HepG2 (cell line): ENCODE measurements around the gene MAPK11. TPM values are rescaled to one million over a fixed set of nuclear protein-coding genes. Genes with fewer than 3 reads are reported as not detected.

ENCODE experiments used
- CCAR2 ChIP-seq: fragments of 200-400 bp; formaldehyde crosslinking; optimal IDR thresholded peaks from 2 replicates; pipeline ENCODE3; 2018; ENCODE audit warnings: low read depth, mild to moderate bottlenecking, low read length, moderate library complexity
- KLF15 ChIP-seq: sonication (generic); formaldehyde crosslinking; IDR thresholded peaks from 2 replicates; pipeline ENCODE4 v1.8.1; 2023; ENCODE audit warnings: borderline replicate concordance, mild to moderate bottlenecking, inconsistent platforms, missing genetic modification reagents, mixed read lengths
- MED1 ChIP-seq: sonication (generic); formaldehyde crosslinking; IDR thresholded peaks from 2 replicates; pipeline ENCODE4 v1.4.0; 2020; ENCODE audit warnings: missing genetic modification reagents
- NR1H2 ChIP-seq: sonication (generic); formaldehyde crosslinking; IDR thresholded peaks from 2 replicates; pipeline ENCODE4 v1.8.1; 2022; ENCODE audit warnings: low read depth, missing genetic modification reagents, borderline replicate concordance
- PAX8 ChIP-seq: sonication (generic); formaldehyde crosslinking; IDR thresholded peaks from 2 replicates; pipeline ENCODE4 v1.8.0; 2022; ENCODE audit warnings: mild to moderate bottlenecking, missing genetic modification reagents, borderline replicate concordance
- PHF20 ChIP-seq: sonication (generic); formaldehyde crosslinking; IDR thresholded peaks from 2 replicates; pipeline ENCODE4 v1.5.0; 2020; ENCODE audit warnings: mild to moderate bottlenecking, missing genetic modification reagents
- PLRG1 ChIP-seq: fragments of 450-650 bp; conservative IDR thresholded peaks from 2 replicates; pipeline ENCODE4 v1.6.1; 2016
- RARG ChIP-seq: sonication (generic); formaldehyde crosslinking; IDR thresholded peaks from 2 replicates; pipeline ENCODE4 v1.4.0; 2020; ENCODE audit warnings: low read depth, mild to moderate bottlenecking, missing genetic modification reagents
- RFX5 ChIP-seq: IDR thresholded peaks from 2 replicates; pipeline ENCODE4 v1.6.1; 2011; ENCODE audit warnings: low read depth, low read length, improper control_type of control experiment
- SIX1 ChIP-seq: sonication (generic); formaldehyde crosslinking; IDR thresholded peaks from 2 replicates; pipeline ENCODE4 v1.4.0; 2020; ENCODE audit warnings: missing genetic modification reagents, borderline replicate concordance
- SMAD3 ChIP-seq: sonication (generic); formaldehyde crosslinking; IDR thresholded peaks from 2 replicates; pipeline ENCODE4 v1.4.0; 2020; ENCODE audit warnings: missing genetic modification reagents
- SRF ChIP-seq: IDR thresholded peaks from 2 replicates; pipeline ENCODE4 v1.6.1; 2011; ENCODE audit warnings: mild to moderate bottlenecking, low read depth, low read length, moderate library complexity
- ZFP37 ChIP-seq: sonication (generic); formaldehyde crosslinking; IDR thresholded peaks from 2 replicates; pipeline ENCODE4 v1.4.0; 2020; ENCODE audit warnings: missing genetic modification reagents, borderline replicate concordance
- ZMAT3 ChIP-seq: sonication (generic); formaldehyde crosslinking; conservative IDR thresholded peaks from 2 replicates; pipeline ENCODE4 v1.7.0; 2021; ENCODE audit warnings: missing genetic modification reagents
- ZNF10 ChIP-seq: sonication (generic); formaldehyde crosslinking; IDR thresholded peaks from 2 replicates; pipeline ENCODE4 v1.4.0; 2020; ENCODE audit warnings: mild to moderate bottlenecking, low read depth, missing genetic modification reagents, borderline replicate concordance
- ZNF143 ChIP-seq: sonication (generic); formaldehyde crosslinking; IDR thresholded peaks from 2 replicates; pipeline ENCODE4 v1.4.0; 2020; ENCODE audit warnings: missing genetic modification reagents
- ZNF546 ChIP-seq: sonication (generic); formaldehyde crosslinking; conservative IDR thresholded peaks from 2 replicates; pipeline ENCODE4 v1.8.1; 2023; ENCODE audit warnings: mild to moderate bottlenecking, missing genetic modification reagents
- ZNF660 ChIP-seq: sonication (generic); formaldehyde crosslinking; IDR thresholded peaks from 2 replicates; pipeline ENCODE4 v1.5.1; 2020; ENCODE audit warnings: mild to moderate bottlenecking, low read depth, missing genetic modification reagents, borderline replicate concordance
- ZNF773 ChIP-seq: sonication (generic); formaldehyde crosslinking; IDR thresholded peaks from 2 replicates; pipeline ENCODE4 v1.4.0; 2020; ENCODE audit warnings: missing genetic modification reagents, borderline replicate concordance
- ZNF777 ChIP-seq: sonication (generic); formaldehyde crosslinking; IDR thresholded peaks from 2 replicates; pipeline ENCODE4 v1.4.0; 2020; ENCODE audit warnings: missing genetic modification reagents
- polyA plus RNA-seq, 8 experiments: library from polyadenylated mRNA; depleted of rRNA in 3 of 8; stranded (reverse) in 7 of 8; unstranded in 1 of 8; fragments of >200 nt; fragmentation: Illumina TruSeq in 4 of 8; extraction: Trizol in 4 of 8; gene quantifications; 2 replicates each; pipeline versions ENCODE4 v1.2.1 to v1.2.3, GENCODE V29; 2011 to 2016; ENCODE audit warnings: low read depth in 4 of 8, missing spikeins in 1 of 8, mixed read lengths in 1 of 8; ENCODE audit not compliant: insufficient read depth in 1 of 8
- total RNA-seq, 5 experiments: library from RNA; depleted of rRNA; stranded (reverse); fragments of >200 nt; fragmentation: Illumina TruSeq; extraction: Trizol; gene quantifications; 2 replicates each; pipeline ENCODE4 v1.2.3, GENCODE V29; 2016; ENCODE audit warnings: low read depth in 1 of 5
- TF ChIP-seq, protein P1 (sequence below): sonication (generic); formaldehyde crosslinking; IDR thresholded peaks from 2 replicates; pipeline ENCODE4 v1.4.0; 2020; ENCODE audit warnings: missing genetic modification reagents
- TF ChIP-seq, protein P2 (sequence below): sonication (generic); formaldehyde crosslinking; IDR thresholded peaks from 2 replicates; pipeline ENCODE4 v1.5.1; 2020; ENCODE audit warnings: mild to moderate bottlenecking, missing genetic modification reagents, moderate library complexity
- TF ChIP-seq, protein P3 (sequence below): sonication (generic); formaldehyde crosslinking; IDR thresholded peaks from 2 replicates; pipeline ENCODE4 v1.4.0; 2020; ENCODE audit warnings: missing genetic modification reagents, borderline replicate concordance

MAPK11 gene
- total and polyA plus RNA-seq, 2 of the 13 experiments (the other 11 are each of a cell fraction or from before 2014, with no cell fraction given), result 0.15 to 0.17 TPM

DNA sequence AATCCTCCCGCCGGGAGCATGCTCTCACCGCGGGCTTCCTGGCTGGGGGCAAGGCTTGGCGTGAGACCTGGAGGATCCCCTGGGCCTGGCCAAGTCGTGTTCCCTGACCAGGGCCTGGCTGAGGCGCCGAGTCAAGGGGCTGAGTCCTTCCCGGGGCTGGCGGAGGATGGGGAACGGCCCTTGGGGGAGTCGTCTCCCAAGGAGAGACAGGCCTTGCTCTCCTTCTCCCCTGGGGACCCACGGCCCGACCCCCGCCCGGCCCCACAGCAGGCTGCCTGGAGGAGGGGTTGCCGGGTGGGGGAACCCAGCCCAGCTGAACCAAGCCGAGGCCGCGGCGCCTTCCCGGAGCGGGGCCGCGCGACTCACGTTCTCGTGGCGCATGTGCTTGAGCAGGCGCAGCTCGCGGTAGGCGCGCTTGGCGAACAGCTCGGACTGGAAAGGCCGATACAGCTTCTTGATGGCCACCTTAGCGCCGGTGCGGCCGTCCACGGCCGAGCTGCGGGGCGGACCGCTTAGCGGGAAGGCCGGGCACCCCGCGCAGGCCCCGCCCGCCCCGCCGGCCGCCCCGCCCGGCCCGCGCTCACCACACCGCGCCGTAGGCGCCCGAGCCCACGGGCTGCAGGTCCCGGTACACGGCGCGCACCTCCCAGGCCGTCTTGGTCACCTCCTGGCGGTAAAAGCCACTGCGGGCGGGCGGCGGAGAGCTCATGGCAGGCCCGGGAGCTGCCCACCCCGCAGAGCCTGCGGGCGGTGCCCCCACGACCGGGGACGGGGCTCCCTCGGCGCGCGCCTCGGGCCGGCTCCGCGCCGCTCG is 9.2 kb downstream of the MAPK11 start (continued):
- TF ChIP-seq, protein P1, sequence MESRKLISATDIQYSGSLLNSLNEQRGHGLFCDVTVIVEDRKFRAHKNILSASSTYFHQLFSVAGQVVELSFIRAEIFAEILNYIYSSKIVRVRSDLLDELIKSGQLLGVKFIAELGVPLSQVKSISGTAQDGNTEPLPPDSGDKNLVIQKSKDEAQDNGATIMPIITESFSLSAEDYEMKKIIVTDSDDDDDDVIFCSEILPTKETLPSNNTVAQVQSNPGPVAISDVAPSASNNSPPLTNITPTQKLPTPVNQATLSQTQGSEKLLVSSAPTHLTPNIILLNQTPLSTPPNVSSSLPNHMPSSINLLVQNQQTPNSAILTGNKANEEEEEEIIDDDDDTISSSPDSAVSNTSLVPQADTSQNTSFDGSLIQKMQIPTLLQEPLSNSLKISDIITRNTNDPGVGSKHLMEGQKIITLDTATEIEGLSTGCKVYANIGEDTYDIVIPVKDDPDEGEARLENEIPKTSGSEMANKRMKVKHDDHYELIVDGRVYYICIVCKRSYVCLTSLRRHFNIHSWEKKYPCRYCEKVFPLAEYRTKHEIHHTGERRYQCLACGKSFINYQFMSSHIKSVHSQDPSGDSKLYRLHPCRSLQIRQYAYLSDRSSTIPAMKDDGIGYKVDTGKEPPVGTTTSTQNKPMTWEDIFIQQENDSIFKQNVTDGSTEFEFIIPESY (CRISPR knock-in tag), result no peak
- no peak for TF ChIP-seq RARG (CRISPR knock-in tag)
- no peak for TF ChIP-seq ZFP37 (CRISPR knock-in tag)
- TF ChIP-seq SMAD3 (CRISPR knock-in tag), result no peak
- 0 out of 2 replicates have a peak, but pooled peaks have one; percentile 16 for TF ChIP-seq PHF20 (CRISPR knock-in tag)
- TF ChIP-seq PLRG1, result no peak
- no peak for TF ChIP-seq KLF15 (CRISPR knock-in tag)
- no peak for TF ChIP-seq SRF
- TF ChIP-seq, protein P2, sequence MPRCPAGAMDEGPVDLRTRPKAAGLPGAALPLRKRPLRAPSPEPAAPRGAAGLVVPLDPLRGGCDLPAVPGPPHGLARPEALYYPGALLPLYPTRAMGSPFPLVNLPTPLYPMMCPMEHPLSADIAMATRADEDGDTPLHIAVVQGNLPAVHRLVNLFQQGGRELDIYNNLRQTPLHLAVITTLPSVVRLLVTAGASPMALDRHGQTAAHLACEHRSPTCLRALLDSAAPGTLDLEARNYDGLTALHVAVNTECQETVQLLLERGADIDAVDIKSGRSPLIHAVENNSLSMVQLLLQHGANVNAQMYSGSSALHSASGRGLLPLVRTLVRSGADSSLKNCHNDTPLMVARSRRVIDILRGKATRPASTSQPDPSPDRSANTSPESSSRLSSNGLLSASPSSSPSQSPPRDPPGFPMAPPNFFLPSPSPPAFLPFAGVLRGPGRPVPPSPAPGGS (CRISPR knock-in tag), result no peak
- no peak for TF ChIP-seq ZNF773 (CRISPR knock-in tag)
- TF ChIP-seq ZNF143 (CRISPR knock-in tag), result no peak
- TF ChIP-seq PAX8 (CRISPR knock-in tag), result no peak
- no peak for TF ChIP-seq MED1 (CRISPR knock-in tag)
- TF ChIP-seq ZNF777 (CRISPR knock-in tag), result peak; percentile 64
- 0 out of 2 replicates have a peak, but pooled peaks have one; percentile 49 for TF ChIP-seq ZNF546 (CRISPR knock-in tag)
- TF ChIP-seq RFX5, result no peak
- TF ChIP-seq ZNF660 (CRISPR knock-in tag), result no peak
- no peak for TF ChIP-seq SIX1 (CRISPR knock-in tag)
- TF ChIP-seq, protein P3, sequence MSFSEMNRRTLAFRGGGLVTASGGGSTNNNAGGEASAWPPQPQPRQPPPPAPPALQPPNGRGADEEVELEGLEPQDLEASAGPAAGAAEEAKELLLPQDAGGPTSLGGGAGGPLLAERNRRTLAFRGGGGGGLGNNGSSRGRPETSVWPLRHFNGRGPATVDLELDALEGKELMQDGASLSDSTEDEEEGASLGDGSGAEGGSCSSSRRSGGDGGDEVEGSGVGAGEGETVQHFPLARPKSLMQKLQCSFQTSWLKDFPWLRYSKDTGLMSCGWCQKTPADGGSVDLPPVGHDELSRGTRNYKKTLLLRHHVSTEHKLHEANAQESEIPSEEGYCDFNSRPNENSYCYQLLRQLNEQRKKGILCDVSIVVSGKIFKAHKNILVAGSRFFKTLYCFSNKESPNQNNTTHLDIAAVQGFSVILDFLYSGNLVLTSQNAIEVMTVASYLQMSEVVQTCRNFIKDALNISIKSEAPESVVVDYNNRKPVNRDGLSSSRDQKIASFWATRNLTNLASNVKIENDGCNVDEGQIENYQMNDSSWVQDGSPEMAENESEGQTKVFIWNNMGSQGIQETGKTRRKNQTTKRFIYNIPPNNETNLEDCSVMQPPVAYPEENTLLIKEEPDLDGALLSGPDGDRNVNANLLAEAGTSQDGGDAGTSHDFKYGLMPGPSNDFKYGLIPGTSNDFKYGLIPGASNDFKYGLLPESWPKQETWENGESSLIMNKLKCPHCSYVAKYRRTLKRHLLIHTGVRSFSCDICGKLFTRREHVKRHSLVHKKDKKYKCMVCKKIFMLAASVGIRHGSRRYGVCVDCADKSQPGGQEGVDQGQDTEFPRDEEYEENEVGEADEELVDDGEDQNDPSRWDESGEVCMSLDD (CRISPR knock-in tag), result 0 out of 2 replicates have a peak, but pooled peaks have one; percentile 23
- 0 out of 2 replicates have a peak, but pooled peaks have one; percentile 23 for TF ChIP-seq ZMAT3 (CRISPR knock-in tag)
- TF ChIP-seq NR1H2 (CRISPR knock-in tag), result no peak
- no peak for TF ChIP-seq ZNF10 (CRISPR knock-in tag)
- no peak for TF ChIP-seq CCAR2
